ENCODE data around the gene RAN. TPM values are rescaled to one million over a fixed set of nuclear protein-coding genes. Genes with fewer than 3 reads are reported as not detected.

RAN gene
- polyA plus RNA-seq, 1 of the 3 experiments (the other 2 are of a cell fraction) = 865 TPM

DNA sequence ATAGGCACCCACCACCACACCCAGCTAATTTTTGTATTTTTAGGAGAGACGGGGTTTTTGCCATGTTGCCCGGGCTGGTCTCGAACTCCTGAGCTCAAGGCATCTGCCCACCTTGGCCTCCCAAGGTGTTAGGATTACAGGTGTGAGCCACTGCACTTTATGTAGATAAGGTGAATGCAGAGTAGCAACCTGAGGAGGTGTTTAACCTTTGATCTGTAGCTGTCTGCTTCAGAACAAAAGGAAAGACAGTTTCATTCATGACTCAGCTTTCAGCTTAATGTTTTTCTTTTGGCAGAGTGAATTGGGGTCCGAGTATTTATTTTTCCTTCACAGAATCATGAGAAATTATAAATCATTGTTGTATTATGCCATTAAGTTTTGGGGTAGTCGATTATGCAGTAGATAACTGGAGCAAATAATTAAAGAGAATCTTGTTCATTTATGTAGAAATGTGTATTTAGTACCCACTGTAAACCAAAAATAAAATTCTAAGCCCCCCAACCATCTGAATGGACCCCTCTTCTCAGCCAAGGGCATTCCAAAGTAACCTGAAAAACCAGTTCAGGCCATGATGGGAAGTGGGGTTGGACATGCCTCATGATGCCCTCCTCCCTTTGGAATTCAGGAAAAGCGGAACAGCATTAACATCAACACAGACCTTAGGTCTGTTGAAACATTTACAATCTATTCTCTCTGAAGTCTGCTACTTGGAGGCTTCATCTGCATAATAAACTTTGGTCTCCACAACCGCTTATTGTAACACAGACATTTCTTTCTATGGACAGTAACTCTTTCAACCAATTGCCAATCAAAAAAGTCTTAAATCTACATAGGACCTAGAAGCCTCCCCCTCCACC, 22.1 kb upstream of the RAN start:
- no peak overlapping the region for H3K27ac ChIP-seq (ENCODE audit: low read depth in 2 of 2, low read length in 1 of 2)
- no peak overlapping the region for H3K4me2 ChIP-seq
- TF ChIP-seq MXI1 (IDR thresholded peaks at IDR 0.05; ENCODE audit: low read depth, low read length) (no peak), FOSL2 (IDR thresholded peaks at IDR 0.05; ENCODE audit: borderline replicate concordance, low read depth) (no peak), TCF12 (IDR thresholded peaks at IDR 0.05) (no peak), NFIC (IDR thresholded peaks at IDR 0.05; ENCODE audit: borderline replicate concordance) (no peak)
- TF ChIP-seq, protein P1, sequence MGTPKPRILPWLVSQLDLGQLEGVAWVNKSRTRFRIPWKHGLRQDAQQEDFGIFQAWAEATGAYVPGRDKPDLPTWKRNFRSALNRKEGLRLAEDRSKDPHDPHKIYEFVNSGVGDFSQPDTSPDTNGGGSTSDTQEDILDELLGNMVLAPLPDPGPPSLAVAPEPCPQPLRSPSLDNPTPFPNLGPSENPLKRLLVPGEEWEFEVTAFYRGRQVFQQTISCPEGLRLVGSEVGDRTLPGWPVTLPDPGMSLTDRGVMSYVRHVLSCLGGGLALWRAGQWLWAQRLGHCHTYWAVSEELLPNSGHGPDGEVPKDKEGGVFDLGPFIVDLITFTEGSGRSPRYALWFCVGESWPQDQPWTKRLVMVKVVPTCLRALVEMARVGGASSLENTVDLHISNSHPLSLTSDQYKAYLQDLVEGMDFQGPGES (IDR thresholded peaks at IDR 0.05; ENCODE audit: low read depth, low read length) = no peak
- TF ChIP-seq, protein P2, sequence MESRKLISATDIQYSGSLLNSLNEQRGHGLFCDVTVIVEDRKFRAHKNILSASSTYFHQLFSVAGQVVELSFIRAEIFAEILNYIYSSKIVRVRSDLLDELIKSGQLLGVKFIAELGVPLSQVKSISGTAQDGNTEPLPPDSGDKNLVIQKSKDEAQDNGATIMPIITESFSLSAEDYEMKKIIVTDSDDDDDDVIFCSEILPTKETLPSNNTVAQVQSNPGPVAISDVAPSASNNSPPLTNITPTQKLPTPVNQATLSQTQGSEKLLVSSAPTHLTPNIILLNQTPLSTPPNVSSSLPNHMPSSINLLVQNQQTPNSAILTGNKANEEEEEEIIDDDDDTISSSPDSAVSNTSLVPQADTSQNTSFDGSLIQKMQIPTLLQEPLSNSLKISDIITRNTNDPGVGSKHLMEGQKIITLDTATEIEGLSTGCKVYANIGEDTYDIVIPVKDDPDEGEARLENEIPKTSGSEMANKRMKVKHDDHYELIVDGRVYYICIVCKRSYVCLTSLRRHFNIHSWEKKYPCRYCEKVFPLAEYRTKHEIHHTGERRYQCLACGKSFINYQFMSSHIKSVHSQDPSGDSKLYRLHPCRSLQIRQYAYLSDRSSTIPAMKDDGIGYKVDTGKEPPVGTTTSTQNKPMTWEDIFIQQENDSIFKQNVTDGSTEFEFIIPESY (IDR thresholded peaks at IDR 0.05; ENCODE audit: borderline replicate concordance, low read depth) = no peak
- ChIA-PET POLR2A (no interaction called here), CTCF (no interaction called here)
- no peaks in the 10 kb centered on the region for H3K79me2 ChIP-seq (ENCODE audit: insufficient read depth)
- WGBS (ENCODE audit: low lambda C conversion rate) = 55% methylated on average over 7 of the region's 7 CpGs
- H3F3A ChIP-seq (replicated peaks; ENCODE audit: insufficient read depth) = no peaks in the 10 kb centered on the region
- H4K20me1 ChIP-seq (ENCODE audit: insufficient read depth) = no peaks in the 10 kb centered on the region
- no peaks in the 10 kb centered on the region for H3K9me2 ChIP-seq
- no peaks in the 10 kb centered on the region for H3K36me3 ChIP-seq (replicated peaks in 1 of 2; ENCODE audit: control insufficient read depth in 1 of 2, insufficient read depth in 2 of 2, low read length in 1 of 2)
- H3K4me1 ChIP-seq (ENCODE audit: control insufficient read depth in 1 of 2, insufficient read depth in 2 of 2, low read depth in 1 of 2, low read length in 1 of 2) = no peaks in the 10 kb centered on the region
- H3K27me3 ChIP-seq (ENCODE audit: insufficient read depth) = no peaks in the 10 kb centered on the region
- H2AFZ ChIP-seq (ENCODE audit: low read depth) = no peak overlapping the region
- H3K4me3 ChIP-seq (ENCODE audit: low read depth in 2 of 2, low read length in 1 of 2) = no peak overlapping the region
- no peak overlapping the region for H3K9ac ChIP-seq
- no peak for DNase-seq
- H3K9me3 ChIP-seq = no peaks in the 10 kb centered on the region

DNA sequence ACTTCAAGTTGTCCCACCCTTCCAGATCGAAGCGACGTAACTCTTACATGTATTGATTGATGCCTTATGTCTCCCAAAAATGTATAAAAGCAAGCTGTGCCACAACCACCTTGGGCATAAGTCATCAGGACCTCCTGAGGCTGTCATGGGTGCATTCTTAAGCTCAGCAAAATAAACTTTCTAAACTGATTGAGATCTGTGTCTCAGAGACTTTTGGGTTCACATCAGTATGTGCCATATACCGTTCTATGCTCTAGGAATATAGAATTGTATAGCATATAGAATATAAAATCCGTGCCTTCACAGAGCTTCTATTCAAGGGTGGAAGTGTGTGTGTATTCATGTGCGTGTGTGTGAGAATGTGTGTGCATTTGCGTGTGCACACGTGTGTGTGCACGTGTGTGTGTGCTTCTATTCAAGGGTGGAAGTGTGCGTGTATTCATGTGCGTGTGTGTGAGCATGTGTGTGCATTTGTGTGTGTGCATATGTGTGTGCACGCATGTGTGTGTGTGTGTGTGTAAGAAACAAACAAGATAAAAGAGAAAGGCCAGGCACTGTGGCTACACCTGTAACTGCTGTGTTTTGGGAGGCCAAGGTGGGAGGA, 21.3 kb upstream of the RAN start:
- Histone ChIP-seq H3F3A (replicated peaks; ENCODE audit: insufficient read depth) (no peaks in the 10 kb centered on the region), H3K36me3 (replicated peaks in 1 of 2; ENCODE audit: control insufficient read depth in 1 of 2, insufficient read depth in 2 of 2, low read length in 1 of 2) (no peaks in the 10 kb centered on the region), H3K9me3 (no peaks in the 10 kb centered on the region), H4K20me1 (ENCODE audit: insufficient read depth) (no peaks in the 10 kb centered on the region), H3K79me2 (ENCODE audit: insufficient read depth) (no peaks in the 10 kb centered on the region), H3K4me2 (no peak overlapping the region), H2AFZ (ENCODE audit: low read depth) (no peak overlapping the region), H3K4me3 (ENCODE audit: low read depth in 2 of 2, low read length in 1 of 2) (no peak overlapping the region), H3K4me1 (ENCODE audit: control insufficient read depth in 1 of 2, insufficient read depth in 2 of 2, low read depth in 1 of 2, low read length in 1 of 2) (no peaks in the 10 kb centered on the region), H3K9ac (no peak overlapping the region), H3K27me3 (ENCODE audit: insufficient read depth) (no peaks in the 10 kb centered on the region), H3K27ac (ENCODE audit: low read depth in 2 of 2, low read length in 1 of 2) (no peak overlapping the region), H3K9me2 (no peaks in the 10 kb centered on the region)
- CTCF ChIA-PET = no interaction called here
- POLR2A ChIA-PET = no interaction called here
- 64% methylated on average over 12 of the region's 12 CpGs for WGBS (ENCODE audit: low lambda C conversion rate)
- no peak for DNase-seq
- TF ChIP-seq, protein P3, sequence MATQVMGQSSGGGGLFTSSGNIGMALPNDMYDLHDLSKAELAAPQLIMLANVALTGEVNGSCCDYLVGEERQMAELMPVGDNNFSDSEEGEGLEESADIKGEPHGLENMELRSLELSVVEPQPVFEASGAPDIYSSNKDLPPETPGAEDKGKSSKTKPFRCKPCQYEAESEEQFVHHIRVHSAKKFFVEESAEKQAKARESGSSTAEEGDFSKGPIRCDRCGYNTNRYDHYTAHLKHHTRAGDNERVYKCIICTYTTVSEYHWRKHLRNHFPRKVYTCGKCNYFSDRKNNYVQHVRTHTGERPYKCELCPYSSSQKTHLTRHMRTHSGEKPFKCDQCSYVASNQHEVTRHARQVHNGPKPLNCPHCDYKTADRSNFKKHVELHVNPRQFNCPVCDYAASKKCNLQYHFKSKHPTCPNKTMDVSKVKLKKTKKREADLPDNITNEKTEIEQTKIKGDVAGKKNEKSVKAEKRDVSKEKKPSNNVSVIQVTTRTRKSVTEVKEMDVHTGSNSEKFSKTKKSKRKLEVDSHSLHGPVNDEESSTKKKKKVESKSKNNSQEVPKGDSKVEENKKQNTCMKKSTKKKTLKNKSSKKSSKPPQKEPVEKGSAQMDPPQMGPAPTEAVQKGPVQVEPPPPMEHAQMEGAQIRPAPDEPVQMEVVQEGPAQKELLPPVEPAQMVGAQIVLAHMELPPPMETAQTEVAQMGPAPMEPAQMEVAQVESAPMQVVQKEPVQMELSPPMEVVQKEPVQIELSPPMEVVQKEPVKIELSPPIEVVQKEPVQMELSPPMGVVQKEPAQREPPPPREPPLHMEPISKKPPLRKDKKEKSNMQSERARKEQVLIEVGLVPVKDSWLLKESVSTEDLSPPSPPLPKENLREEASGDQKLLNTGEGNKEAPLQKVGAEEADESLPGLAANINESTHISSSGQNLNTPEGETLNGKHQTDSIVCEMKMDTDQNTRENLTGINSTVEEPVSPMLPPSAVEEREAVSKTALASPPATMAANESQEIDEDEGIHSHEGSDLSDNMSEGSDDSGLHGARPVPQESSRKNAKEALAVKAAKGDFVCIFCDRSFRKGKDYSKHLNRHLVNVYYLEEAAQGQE (IDR thresholded peaks at IDR 0.05; ENCODE audit: low read depth, low read length) = no peak
- TF ChIP-seq, protein P1 (IDR thresholded peaks at IDR 0.05; ENCODE audit: low read depth, low read length) = no peak
- TF ChIP-seq JUND (IDR thresholded peaks at IDR 0.05) (no peak), FOXJ3 (CRISPR knock-in tag; IDR thresholded peaks at IDR 0.05) (no peak), SMC3 (IDR thresholded peaks at IDR 0.05; ENCODE audit: low read depth, low read length) (no peak), TCF12 (IDR thresholded peaks at IDR 0.05) (no peak), GABPA (IDR thresholded peaks at IDR 0.05; ENCODE audit: low read depth) (no peak), CHD2 (IDR thresholded peaks at IDR 0.05; ENCODE audit: low read length, partially characterized antibody) (no peak), RAD21 (IDR thresholded peaks at IDR 0.05; ENCODE audit: low read length) (no peak), GATA2 (CRISPR knock-in tag; IDR thresholded peaks at IDR 0.05) (no peak)
- TF ChIP-seq, protein P4, sequence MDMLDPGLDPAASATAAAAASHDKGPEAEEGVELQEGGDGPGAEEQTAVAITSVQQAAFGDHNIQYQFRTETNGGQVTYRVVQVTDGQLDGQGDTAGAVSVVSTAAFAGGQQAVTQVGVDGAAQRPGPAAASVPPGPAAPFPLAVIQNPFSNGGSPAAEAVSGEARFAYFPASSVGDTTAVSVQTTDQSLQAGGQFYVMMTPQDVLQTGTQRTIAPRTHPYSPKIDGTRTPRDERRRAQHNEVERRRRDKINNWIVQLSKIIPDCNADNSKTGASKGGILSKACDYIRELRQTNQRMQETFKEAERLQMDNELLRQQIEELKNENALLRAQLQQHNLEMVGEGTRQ (IDR thresholded peaks at IDR 0.05; ENCODE audit: borderline replicate concordance, low read depth, low read length) = no peak
- TF ChIP-seq, protein P5, sequence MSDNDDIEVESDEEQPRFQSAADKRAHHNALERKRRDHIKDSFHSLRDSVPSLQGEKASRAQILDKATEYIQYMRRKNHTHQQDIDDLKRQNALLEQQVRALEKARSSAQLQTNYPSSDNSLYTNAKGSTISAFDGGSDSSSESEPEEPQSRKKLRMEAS (IDR thresholded peaks at IDR 0.05; ENCODE audit: low read depth) = no peak

Data from SK-N-SH (cell line).